Lower leg skin (tissue), 4 donors: Measurements from ENCODE around the gene EIPR1. TPM values are rescaled to one million over a fixed set of nuclear protein-coding genes. Genes with fewer than 3 reads are reported as not detected.

Source experiments
- DNase-seq, 2 donors: peaks; one replicate each; pipeline ENCODE4 v3.0.0-alpha.2; 2019; ENCODE audit warnings: low spot score in 2 of 2
- H3K4me3 ChIP-seq: fragments of 200-600 bp; sonication (generic); 2 replicates; pipeline ENCODE4 v1.5.1; 2017; ENCODE audit warnings: mild to moderate bottlenecking, low read depth; ENCODE audit not compliant: poor library complexity, severe bottlenecking
- POLR2A ChIP-seq, 2 donors: fragments of 450-650 bp; IDR thresholded peaks; one replicate each; pipeline ENCODE4 v1.6.1; 2016 to 2017; ENCODE audit warnings: antibody characterized with exemption in 2 of 2, mild to moderate bottlenecking in 1 of 2, moderate library complexity in 1 of 2
- WGBS, 2 donors: methylation state at CpG; one replicate each; pipeline ENCODE4 v1.1.5; 2018; 5-methylcytosine and 5-hydroxymethylcytosine counted together
- intact Hi-C: fragments of 100-400 bp; cut with DNase I; formaldehyde crosslinking; loops from one replicate; pipeline ENCODE4 v1.15.0; 2023; ENCODE audit warnings: low total_unique reads
- total RNA-seq, 4 donors: library from RNA; depleted of rRNA; stranded (reverse); fragments of >200 nt; gene quantifications; one replicate each; pipeline ENCODE4 v1.1.0, GENCODE V29; 2016
- TF ChIP-seq, protein P1 (sequence below), 3 donors: fragments of 450-650 bp; IDR thresholded peaks; one replicate each; pipeline ENCODE4 v1.5.1; 2016; ENCODE audit warnings: antibody characterized with exemption in 3 of 3, mild to moderate bottlenecking in 3 of 3, moderate library complexity in 2 of 3

The EIPR1 gene
- total RNA-seq, 4 donors from 2014 or later, result 11.8 to 44.7 (median 26.9) TPM

DNA sequence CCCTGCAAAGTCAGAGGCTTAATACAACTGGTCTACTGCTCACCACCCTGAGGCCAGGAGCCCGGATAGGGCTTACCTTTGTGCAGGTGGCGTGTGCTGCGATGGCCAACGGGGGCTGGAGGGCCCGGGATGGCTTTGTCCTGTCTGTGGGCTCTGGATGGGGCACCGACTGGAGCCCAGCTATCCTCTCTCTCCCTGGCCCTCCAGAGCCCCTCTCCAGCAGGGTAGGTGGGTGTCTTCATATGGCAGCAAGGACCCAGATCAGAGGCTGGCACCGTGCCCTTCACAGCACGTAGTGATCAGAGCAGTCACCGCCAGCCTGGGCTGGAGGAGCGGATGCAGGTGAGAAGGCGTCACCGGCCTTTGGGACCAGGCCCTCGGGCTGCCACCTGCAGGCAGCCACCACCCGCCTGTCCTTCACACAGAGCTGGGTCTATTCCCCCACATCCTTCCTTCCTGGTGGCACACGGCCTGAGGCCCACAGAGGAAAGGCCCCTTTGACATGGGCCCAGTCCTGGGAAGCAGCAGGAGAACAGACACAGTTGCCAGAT, 232.1 kb downstream of the EIPR1 start:
- H3K4me3 ChIP-seq, result no peak overlapping the region
- intact Hi-C loops, result no loop called here
- no peak for TF ChIP-seq POLR2A (IDR thresholded peaks at IDR 0.05)
- TF ChIP-seq, protein P1, sequence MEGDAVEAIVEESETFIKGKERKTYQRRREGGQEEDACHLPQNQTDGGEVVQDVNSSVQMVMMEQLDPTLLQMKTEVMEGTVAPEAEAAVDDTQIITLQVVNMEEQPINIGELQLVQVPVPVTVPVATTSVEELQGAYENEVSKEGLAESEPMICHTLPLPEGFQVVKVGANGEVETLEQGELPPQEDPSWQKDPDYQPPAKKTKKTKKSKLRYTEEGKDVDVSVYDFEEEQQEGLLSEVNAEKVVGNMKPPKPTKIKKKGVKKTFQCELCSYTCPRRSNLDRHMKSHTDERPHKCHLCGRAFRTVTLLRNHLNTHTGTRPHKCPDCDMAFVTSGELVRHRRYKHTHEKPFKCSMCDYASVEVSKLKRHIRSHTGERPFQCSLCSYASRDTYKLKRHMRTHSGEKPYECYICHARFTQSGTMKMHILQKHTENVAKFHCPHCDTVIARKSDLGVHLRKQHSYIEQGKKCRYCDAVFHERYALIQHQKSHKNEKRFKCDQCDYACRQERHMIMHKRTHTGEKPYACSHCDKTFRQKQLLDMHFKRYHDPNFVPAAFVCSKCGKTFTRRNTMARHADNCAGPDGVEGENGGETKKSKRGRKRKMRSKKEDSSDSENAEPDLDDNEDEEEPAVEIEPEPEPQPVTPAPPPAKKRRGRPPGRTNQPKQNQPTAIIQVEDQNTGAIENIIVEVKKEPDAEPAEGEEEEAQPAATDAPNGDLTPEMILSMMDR (IDR thresholded peaks at IDR 0.05), result no peak
- DNase-seq, result peak in 1 of 2 donors; percentile 80
- 82% methylated on average over 14 to 15 of the region's 15 CpGs for WGBS, 2 donors

DNA sequence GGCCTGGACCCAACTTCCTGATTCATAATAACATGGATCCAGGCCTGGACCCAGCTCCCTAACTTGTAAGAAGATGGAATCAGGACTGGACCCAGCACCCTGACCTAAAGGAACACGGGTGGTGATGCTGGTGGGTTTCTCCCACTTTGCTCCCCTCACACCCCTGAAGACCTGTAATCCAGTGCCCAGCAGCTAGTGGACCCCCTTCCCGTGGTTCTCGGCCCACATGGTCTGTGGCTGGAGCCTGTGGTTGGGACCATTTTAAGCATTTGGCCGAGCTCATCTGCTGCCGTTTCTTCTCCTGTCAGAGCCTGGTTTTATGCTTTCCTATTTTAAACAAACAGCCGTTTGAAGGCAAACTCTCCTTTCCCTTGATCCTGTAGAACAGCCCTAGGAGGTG, 232.8 kb downstream of the EIPR1 start:
- WGBS, 2 donors, result 66 to 72% methylated on average over 6 of the region's 6 CpGs
- intact Hi-C loops, result no loop called here
- peak in 1 of 2 donors; percentile 69 for DNase-seq
- TF ChIP-seq POLR2A (IDR thresholded peaks at IDR 0.05), result no peak
- H3K4me3 ChIP-seq, result no peak overlapping the region

DNA sequence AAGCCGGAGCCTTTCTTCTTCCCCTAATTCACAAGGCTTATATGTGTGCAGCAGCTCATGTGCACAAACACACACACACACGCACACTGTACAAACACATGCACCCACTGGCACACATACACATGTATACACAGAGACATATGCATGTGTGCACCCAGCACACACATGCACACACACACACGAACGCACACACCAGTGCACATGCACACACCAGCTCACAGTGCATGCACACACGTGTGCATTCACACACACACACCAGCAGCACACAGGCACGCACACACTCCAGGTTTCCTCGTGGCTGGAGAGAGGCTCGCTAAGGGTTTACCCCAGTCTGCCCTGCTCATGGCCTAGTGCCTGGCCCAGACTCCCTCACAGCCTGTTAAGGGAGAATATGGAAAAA, 234.0 kb downstream of the EIPR1 start:
- intact Hi-C loops, result no loop called here
- no peak overlapping the region for H3K4me3 ChIP-seq
- 60 to 79% methylated on average over 8 of the region's 8 CpGs for WGBS, 2 donors
- TF ChIP-seq, protein P1 (IDR thresholded peaks at IDR 0.05), result no peak
- peak in 1 of 2 donors; percentile 23 for DNase-seq

DNA sequence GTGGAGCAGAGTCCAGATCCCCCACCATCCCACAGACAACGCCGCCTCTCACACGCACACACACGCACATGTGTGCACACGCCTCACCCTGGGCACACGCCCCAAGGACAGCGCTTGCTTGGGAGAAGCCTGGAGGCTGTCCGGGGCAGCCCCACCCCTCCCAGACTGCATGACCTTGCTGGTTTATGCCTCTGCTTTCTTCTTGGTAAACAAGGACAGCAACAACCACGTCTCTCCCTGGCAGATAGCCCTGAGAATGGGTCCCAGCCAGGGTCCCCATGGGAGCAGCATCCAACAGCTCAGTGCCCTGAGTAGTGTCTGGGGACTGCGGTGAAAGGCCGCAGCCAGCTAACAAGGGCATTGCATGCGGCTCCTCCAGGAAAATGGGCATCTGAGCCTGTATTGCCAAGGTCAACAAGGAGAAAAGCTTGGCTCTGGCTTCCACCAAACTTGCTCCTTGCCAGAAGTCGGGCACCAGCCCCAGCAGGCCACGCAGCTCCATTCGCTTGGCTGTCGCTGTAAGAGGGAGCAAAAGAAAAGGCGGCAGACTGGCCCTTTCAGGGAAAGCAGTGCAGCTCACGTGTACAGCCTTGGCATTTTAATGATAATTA, 234.6 kb downstream of the EIPR1 start:
- peak in 1 of 2 donors; percentile 85 for DNase-seq
- no peak overlapping the region for H3K4me3 ChIP-seq
- TF ChIP-seq POLR2A (IDR thresholded peaks at IDR 0.05), result no peak
- TF ChIP-seq, protein P1 (IDR thresholded peaks at IDR 0.05), result no peak
- intact Hi-C loops, result no loop called here
- 52 to 61% methylated on average over 18 of the region's 18 CpGs for WGBS, 2 donors

DNA sequence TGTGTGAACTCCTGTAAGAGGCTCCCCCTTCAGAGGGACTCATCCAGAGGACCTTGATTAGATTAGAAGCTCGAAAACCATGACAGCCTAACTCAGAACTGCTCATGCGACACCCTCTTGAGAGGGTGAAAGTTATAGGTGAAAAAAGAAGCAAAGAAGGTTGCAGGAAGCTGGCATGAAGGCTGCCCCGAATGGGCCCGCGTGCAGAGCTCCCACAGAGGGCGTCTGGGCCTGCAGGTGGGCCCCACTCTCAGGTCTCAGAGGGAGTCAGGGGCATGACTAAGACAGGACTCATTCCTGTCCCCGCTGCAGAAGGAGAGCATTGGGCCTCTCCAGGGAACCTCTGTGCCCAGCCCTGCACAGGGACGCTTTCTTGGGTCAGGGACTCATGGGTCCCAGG, 235.4 kb downstream of the EIPR1 start:
- 87 to 88% methylated on average over 8 of the region's 8 CpGs for WGBS, 2 donors
- TF ChIP-seq POLR2A (IDR thresholded peaks at IDR 0.05), result no peak
- TF ChIP-seq, protein P1 (IDR thresholded peaks at IDR 0.05), result no peak
- no peak overlapping the region for H3K4me3 ChIP-seq
- no peak for DNase-seq
- intact Hi-C loops, result no loop called here

GRCh38 chr2:3141696-3142095, 235.9 kb downstream of the EIPR1 start:
- WGBS, 2 donors, result 92 to 96% methylated on average over 6 of the region's 6 CpGs
- peak in 1 of 2 donors; percentile 50 for DNase-seq
- intact Hi-C loops, result no loop called here
- TF ChIP-seq, protein P1 (IDR thresholded peaks at IDR 0.05), result no peak
- no peak for TF ChIP-seq POLR2A (IDR thresholded peaks at IDR 0.05)
- H3K4me3 ChIP-seq, result no peak overlapping the region
